ENCODE results near the gene DIAPH3.

DIAPH3 gene

GRCh38 chr13:60152114-60152513 lies 11.6 kb downstream of the DIAPH3 start:
- DNase-seq (ENCODE audit: low spot score), result no peak

- DNase-seq (ENCODE audit: low spot score), result no peak
Observed at GRCh38 chr13:60150538-60150937, 13.2 kb downstream of the DIAPH3 start.

- no peak for DNase-seq (ENCODE audit: low spot score)
Observed at GRCh38 chr13:60148918-60149317, 14.8 kb downstream of the DIAPH3 start.

GRCh38 chr13:60147361-60147760 lies 16.4 kb downstream of the DIAPH3 start:
- DNase-seq (ENCODE audit: low spot score), result no peak

GRCh38 chr13:60146471-60146870 lies 17.3 kb downstream of the DIAPH3 start:
- DNase-seq (ENCODE audit: low spot score), result no peak

- DNase-seq (ENCODE audit: low spot score), result no peak
Observed at GRCh38 chr13:60143775-60144174, 20.0 kb downstream of the DIAPH3 start.

GRCh38 chr13:60139272-60139671 lies 24.5 kb downstream of the DIAPH3 start:
- DNase-seq (ENCODE audit: low spot score), result no peak

- DNase-seq (ENCODE audit: low spot score), result no peak
Observed at GRCh38 chr13:60138674-60139073, 25.1 kb downstream of the DIAPH3 start.

GRCh38 chr13:60137911-60138560 lies 25.7 kb downstream of the DIAPH3 start:
- DNase-seq (ENCODE audit: low spot score), result no peak

GRCh38 chr13:60135344-60135743 lies 28.4 kb downstream of the DIAPH3 start:
- DNase-seq (ENCODE audit: low spot score), result no peak

GRCh38 chr13:60134376-60134775 lies 29.4 kb downstream of the DIAPH3 start:
- DNase-seq (ENCODE audit: low spot score), result no peak

GRCh38 chr13:60121337-60121687 lies 42.4 kb downstream of the DIAPH3 start:
- DNase-seq (ENCODE audit: low spot score), result no peak

- no peak for DNase-seq (ENCODE audit: low spot score)
Observed at GRCh38 chr13:60120617-60121336, 43.0 kb downstream of the DIAPH3 start.

GRCh38 chr13:60118696-60119400 lies 44.9 kb downstream of the DIAPH3 start:
- no peak for DNase-seq (ENCODE audit: low spot score)

- no peak for DNase-seq (ENCODE audit: low spot score)
Observed at GRCh38 chr13:60114499-60115028, 49.2 kb downstream of the DIAPH3 start.

- no peak for DNase-seq (ENCODE audit: low spot score)
Observed at GRCh38 chr13:60112771-60113170, 51.0 kb downstream of the DIAPH3 start.

- DNase-seq (ENCODE audit: low spot score), result no peak
Observed at GRCh38 chr13:60111691-60112090, 52.0 kb downstream of the DIAPH3 start.

- DNase-seq (ENCODE audit: low spot score), result no peak
Observed at GRCh38 chr13:60109285-60109684, 54.4 kb downstream of the DIAPH3 start.

- DNase-seq (ENCODE audit: low spot score), result no peak
Observed at GRCh38 chr13:60108589-60108988, 55.1 kb downstream of the DIAPH3 start.

GRCh38 chr13:60099631-60100420 lies 63.9 kb downstream of the DIAPH3 start:
- no peak for DNase-seq (ENCODE audit: low spot score)

GRCh38 chr13:60095300-60095699 lies 68.4 kb downstream of the DIAPH3 start:
- DNase-seq (ENCODE audit: low spot score), result no peak

- DNase-seq (ENCODE audit: low spot score), result no peak
Observed at GRCh38 chr13:60094385-60095088, 69.2 kb downstream of the DIAPH3 start.

All from HuH-7 (cell line).